ENCODE results near the gene SLC9A1. TPM values are rescaled to one million over a fixed set of nuclear protein-coding genes. Genes with fewer than 3 reads are reported as not detected.
A peak's percentile ranks its signal among the peaks of the same experiment; 100 is the strongest.

SLC9A1 gene
- total RNA-seq, 1 donor from 2014 or later, result 28.8 TPM

- Mint-ChIP-seq H3K4me1 (ENCODE audit: unreplicated experiment) (peaks cover 22% of the 10 kb centered on the region), H3K27me3 (no peaks in the 10 kb centered on the region), H3K9me3 (no peaks in the 10 kb centered on the region), H3K36me3 (no peaks in the 10 kb centered on the region), H3K4me3 (peak overlapping the region; percentile 32), H3K27ac (peak overlapping the region; percentile 80)
- TF ChIP-seq CTCF (conservative IDR thresholded peaks at IDR 0.05), result no peak
- no peak for DNase-seq (ENCODE audit: extremely low spot score, unreplicated experiment)
These were observed 55.8 kb downstream of the SLC9A1 start for GRCh38 chr1:27099135-27099586.

- Mint-ChIP-seq H3K4me3 (peak overlapping the region; percentile 48), H3K27ac (peak overlapping the region; percentile 80), H3K9me3 (no peaks in the 10 kb centered on the region)
These were observed 56.3 kb downstream of the SLC9A1 start for GRCh38 chr1:27098431-27099134.

GRCh38 chr1:27097484-27097917 is 57.4 kb downstream of the SLC9A1 start:
- Mint-ChIP-seq H3K27me3 (no peaks in the 10 kb centered on the region), H3K4me1 (ENCODE audit: unreplicated experiment) (peaks cover 18% of the 10 kb centered on the region), H3K4me3 (peak overlapping the region; percentile 20), H3K36me3 (no peaks in the 10 kb centered on the region), H3K9me3 (no peaks in the 10 kb centered on the region), H3K27ac (peak overlapping the region; percentile 41)
- TF ChIP-seq CTCF (conservative IDR thresholded peaks at IDR 0.05), result peak; percentile 97
- peak; percentile 84 for DNase-seq (ENCODE audit: extremely low spot score, unreplicated experiment)

More at GRCh38 chr1:27098431-27099134, 56.3 kb downstream of the SLC9A1 start:
- TF ChIP-seq CTCF (conservative IDR thresholded peaks at IDR 0.05), result no peak
- DNase-seq (ENCODE audit: extremely low spot score, unreplicated experiment), result no peak
- Mint-ChIP-seq H3K4me1 (ENCODE audit: unreplicated experiment) (peaks cover 22% of the 10 kb centered on the region), H3K27me3 (no peaks in the 10 kb centered on the region), H3K36me3 (no peaks in the 10 kb centered on the region)

GRCh38 chr1:27095576-27095975 is 59.3 kb downstream of the SLC9A1 start:
- TF ChIP-seq CTCF (conservative IDR thresholded peaks at IDR 0.05), result no peak
- H3K27ac Mint-ChIP-seq, result no peak overlapping the region
- DNase-seq (ENCODE audit: extremely low spot score, unreplicated experiment), result no peak
- no peaks in the 10 kb centered on the region for H3K9me3 Mint-ChIP-seq
- H3K4me1 Mint-ChIP-seq (ENCODE audit: unreplicated experiment), result peaks cover 17% of the 10 kb centered on the region
- H3K36me3 Mint-ChIP-seq, result no peaks in the 10 kb centered on the region
- no peaks in the 10 kb centered on the region for H3K27me3 Mint-ChIP-seq
- no peak overlapping the region for H3K4me3 Mint-ChIP-seq

- Mint-ChIP-seq H3K4me1 (ENCODE audit: unreplicated experiment) (no peaks in the 10 kb centered on the region), H3K4me3 (no peak overlapping the region), H3K36me3 (no peaks in the 10 kb centered on the region), H3K27ac (no peak overlapping the region), H3K27me3 (no peaks in the 10 kb centered on the region), H3K9me3 (no peaks in the 10 kb centered on the region)
- no peak for TF ChIP-seq CTCF (conservative IDR thresholded peaks at IDR 0.05)
- no peak for DNase-seq (ENCODE audit: extremely low spot score, unreplicated experiment)
These were observed 62.0 kb downstream of the SLC9A1 start for GRCh38 chr1:27092888-27093287.
